ENCODE measurements around the gene EPHA4.

Gene EPHA4

GRCh38 chr2:221505605-221506004 is 66.5 kb downstream of the EPHA4 start:
- in situ Hi-C loops (cut with MboI; ENCODE audit: low pct_unique_long_range_greater_than_20kb, low sequenced_read_pairs, unreplicated experiment), result no loop called here
- no peak for DNase-seq (ENCODE audit: low spot score)
- TF ChIP-seq, protein P1, sequence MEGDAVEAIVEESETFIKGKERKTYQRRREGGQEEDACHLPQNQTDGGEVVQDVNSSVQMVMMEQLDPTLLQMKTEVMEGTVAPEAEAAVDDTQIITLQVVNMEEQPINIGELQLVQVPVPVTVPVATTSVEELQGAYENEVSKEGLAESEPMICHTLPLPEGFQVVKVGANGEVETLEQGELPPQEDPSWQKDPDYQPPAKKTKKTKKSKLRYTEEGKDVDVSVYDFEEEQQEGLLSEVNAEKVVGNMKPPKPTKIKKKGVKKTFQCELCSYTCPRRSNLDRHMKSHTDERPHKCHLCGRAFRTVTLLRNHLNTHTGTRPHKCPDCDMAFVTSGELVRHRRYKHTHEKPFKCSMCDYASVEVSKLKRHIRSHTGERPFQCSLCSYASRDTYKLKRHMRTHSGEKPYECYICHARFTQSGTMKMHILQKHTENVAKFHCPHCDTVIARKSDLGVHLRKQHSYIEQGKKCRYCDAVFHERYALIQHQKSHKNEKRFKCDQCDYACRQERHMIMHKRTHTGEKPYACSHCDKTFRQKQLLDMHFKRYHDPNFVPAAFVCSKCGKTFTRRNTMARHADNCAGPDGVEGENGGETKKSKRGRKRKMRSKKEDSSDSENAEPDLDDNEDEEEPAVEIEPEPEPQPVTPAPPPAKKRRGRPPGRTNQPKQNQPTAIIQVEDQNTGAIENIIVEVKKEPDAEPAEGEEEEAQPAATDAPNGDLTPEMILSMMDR (IDR thresholded peaks at IDR 0.05; ENCODE audit: extremely low read depth, insufficient read depth, missing control alignments), result no peak

DNA sequence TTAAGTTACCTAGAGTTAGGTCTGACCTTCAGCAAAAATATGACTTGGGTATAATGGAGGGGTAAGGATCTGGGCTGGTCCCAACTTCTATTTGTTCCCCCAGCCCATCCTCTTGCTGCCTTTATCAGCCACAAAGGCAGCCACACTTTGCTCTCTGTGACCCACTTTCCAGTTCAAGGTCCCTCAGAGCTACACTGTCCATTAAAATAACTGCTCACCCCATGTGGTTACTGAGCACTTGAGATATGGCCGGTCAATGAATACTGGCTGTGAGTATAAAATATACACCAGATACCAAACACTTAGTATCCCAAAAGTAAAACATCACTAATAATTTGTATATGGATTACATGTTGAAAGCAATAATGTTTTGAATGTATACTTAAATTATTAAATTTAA is 67.2 kb downstream of the EPHA4 start:
- TF ChIP-seq, protein P1 (IDR thresholded peaks at IDR 0.05; ENCODE audit: extremely low read depth, insufficient read depth, missing control alignments), result no peak
- in situ Hi-C loops (cut with MboI; ENCODE audit: low pct_unique_long_range_greater_than_20kb, low sequenced_read_pairs, unreplicated experiment), result no loop called here
- no peak for DNase-seq (ENCODE audit: low spot score)

DNA sequence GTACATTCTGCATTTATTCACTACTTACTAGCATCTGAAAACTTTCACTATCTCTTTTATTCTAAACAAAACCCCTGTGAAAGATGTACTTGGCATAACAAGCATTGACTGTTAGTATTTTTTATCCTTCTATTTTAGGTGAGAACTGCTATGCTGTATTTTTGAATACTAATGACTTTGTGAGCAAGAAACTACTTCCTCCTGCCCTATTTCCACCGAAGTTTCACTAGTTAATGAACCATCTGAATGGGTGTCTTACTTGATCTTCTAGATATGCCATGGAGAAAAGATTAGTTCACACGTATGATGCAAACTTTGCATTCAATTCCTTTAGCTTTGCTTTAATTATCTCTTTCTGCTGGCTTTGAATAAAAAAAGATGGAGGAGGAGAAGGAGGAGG is 68.1 kb downstream of the EPHA4 start:
- in situ Hi-C loops (cut with MboI; ENCODE audit: low pct_unique_long_range_greater_than_20kb, low sequenced_read_pairs, unreplicated experiment), result no loop called here
- DNase-seq (ENCODE audit: low spot score), result no peak
- TF ChIP-seq, protein P1 (IDR thresholded peaks at IDR 0.05; ENCODE audit: extremely low read depth, insufficient read depth, missing control alignments), result no peak

- in situ Hi-C loops (cut with MboI; ENCODE audit: low pct_unique_long_range_greater_than_20kb, low sequenced_read_pairs, unreplicated experiment), result no loop called here
- no peak for DNase-seq (ENCODE audit: low spot score)
- TF ChIP-seq, protein P1 (IDR thresholded peaks at IDR 0.05; ENCODE audit: extremely low read depth, insufficient read depth, missing control alignments), result no peak
Measured at GRCh38 chr2:221502270-221503010, 69.7 kb downstream of the EPHA4 start.

- in situ Hi-C loops (cut with MboI; ENCODE audit: low pct_unique_long_range_greater_than_20kb, low sequenced_read_pairs, unreplicated experiment), result no loop called here
- TF ChIP-seq, protein P1 (IDR thresholded peaks at IDR 0.05; ENCODE audit: extremely low read depth, insufficient read depth, missing control alignments), result no peak
- no peak for DNase-seq (ENCODE audit: low spot score)
Measured at GRCh38 chr2:221501883-221502269, 70.2 kb downstream of the EPHA4 start.

GRCh38 chr2:221501210-221501882 is 70.8 kb downstream of the EPHA4 start:
- TF ChIP-seq, protein P1 (IDR thresholded peaks at IDR 0.05; ENCODE audit: extremely low read depth, insufficient read depth, missing control alignments), result no peak
- DNase-seq (ENCODE audit: low spot score), result no peak
- in situ Hi-C loops (cut with MboI; ENCODE audit: low pct_unique_long_range_greater_than_20kb, low sequenced_read_pairs, unreplicated experiment), result no loop called here

All from GM13977 (cell line).